GM18870 (cell line): ENCODE results near the gene PLEKHM1.
"Not testable (repeated sequence)": the region's sequence is repeated elsewhere in the genome, so short reads cannot be mapped to it uniquely, and the experiment has no call there.

ENCODE experiments used
- ATAC-seq: cut with Tn5 transposase; IDR thresholded peaks from one replicate; pipeline ENCODE4 v1.9.1; 2021; ENCODE audit warnings: moderate library complexity; ENCODE audit not compliant: unreplicated experiment

PLEKHM1 gene

DNA sequence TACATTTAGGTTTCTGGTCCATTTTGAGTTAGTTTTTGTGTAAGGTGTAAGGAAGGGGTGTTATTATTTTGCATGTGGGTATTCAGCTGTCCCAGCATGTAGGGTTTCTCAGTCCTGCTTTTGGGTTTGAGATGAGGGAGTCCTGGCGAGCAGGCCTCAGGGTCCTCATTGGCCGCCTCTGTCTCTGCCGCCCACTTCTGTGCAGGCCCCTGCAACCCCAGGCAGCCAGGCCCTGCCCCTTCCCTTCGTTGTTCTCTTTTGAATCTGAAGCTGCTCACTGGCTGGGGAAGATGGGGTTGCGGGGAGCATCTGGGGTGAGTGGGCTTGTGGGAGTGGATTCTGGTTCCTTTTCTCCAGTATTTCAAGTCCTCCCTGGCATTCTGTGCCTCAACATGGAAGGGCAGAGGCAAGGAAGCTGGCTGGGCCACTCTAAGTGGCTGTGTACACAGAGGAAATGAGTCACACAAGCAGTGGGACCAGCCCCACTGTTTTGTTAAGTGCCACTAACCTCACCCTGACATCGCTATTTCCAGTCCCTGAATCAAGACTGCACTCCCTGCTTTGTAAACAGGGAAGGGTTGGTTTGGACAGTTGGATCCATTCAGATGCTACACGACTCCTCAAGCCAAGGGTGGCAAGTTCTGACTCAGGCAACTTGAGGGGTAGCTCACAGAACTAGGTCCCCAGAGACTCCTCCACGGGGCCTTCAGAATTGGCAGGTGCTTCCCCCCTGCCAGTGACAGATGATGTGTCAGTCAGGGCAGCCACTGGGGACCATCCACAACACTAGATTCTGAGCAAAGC is 28.8 kb downstream of the PLEKHM1 start:
- not testable (repeated sequence) for ATAC-seq

DNA sequence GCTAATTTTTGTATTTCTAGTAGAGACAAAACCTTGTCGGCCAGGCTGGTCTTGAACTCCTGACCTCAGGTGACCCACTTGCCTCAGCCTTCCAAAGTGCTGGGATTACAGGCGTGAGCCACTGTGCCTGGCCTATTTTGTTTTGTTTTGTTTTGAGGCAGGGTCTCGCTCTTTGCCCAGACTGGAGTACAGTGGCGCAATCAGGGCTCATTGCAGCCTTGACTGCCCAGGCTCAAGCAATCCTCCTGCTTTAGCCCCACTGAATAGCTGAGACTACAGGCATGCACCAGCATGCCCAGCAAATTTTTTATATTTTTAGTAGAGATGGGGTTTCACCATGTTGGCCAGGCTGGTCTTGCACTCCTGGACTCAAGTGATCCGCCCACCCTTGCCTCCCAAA is 30.1 kb downstream of the PLEKHM1 start:
- ATAC-seq: not testable (repeated sequence)

DNA sequence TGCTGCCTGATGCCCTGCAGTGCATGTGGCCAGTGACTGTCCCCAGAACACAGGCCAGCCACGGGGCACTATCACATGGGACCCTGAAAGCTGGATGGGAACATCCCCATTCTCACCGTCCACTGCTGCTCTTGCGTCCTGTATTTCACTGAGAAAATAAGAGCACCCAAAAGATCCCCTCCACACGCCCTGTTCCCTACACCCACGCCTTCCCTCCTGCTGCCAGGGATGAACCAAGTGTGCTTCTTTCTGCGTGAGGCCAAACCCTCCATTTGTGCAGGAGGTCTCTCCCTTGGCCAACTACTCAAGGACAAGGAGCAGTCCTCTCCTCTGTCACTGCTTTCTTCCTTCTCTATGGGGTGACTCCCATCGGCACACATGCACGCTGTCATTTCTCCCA is 36.2 kb downstream of the PLEKHM1 start:
- not testable (repeated sequence) for ATAC-seq

DNA sequence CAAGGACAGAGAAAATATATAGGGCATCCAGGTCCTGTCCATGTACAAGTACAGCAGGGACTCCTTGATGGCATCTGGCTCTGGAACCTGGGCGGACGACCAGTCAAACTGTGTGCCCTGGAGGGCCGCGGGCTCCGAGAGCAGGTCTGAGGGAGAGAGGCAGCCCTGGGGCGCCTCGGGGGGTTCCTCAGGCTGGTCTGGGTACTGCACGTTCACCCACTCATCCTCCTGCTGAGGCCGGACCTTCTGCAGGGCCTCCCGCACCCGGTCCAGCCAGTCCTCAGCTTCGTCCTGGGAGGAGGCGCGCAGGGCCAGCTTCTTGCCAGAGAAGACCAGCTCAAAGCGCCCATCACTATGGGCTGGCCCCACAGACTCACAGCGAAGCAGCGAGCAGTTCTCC is 36.8 kb downstream of the PLEKHM1 start:
- not testable (repeated sequence) for ATAC-seq

DNA sequence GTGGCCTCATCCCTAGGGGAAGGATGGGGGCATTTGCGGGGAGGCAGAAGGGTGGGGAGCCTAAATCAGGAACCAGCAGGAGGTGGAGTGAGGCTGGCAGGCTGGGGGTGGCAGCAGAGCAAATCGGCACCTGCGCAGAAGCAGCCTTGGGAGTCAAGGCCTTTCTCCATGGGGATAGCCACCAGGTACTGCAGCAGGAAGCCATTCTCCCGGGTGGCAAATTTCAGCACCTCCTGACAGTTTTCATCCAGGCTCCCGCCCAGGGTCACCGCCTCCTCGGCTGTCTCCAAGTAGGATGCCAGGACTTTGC is 37.3 kb downstream of the PLEKHM1 start:
- not testable (repeated sequence) for ATAC-seq

DNA sequence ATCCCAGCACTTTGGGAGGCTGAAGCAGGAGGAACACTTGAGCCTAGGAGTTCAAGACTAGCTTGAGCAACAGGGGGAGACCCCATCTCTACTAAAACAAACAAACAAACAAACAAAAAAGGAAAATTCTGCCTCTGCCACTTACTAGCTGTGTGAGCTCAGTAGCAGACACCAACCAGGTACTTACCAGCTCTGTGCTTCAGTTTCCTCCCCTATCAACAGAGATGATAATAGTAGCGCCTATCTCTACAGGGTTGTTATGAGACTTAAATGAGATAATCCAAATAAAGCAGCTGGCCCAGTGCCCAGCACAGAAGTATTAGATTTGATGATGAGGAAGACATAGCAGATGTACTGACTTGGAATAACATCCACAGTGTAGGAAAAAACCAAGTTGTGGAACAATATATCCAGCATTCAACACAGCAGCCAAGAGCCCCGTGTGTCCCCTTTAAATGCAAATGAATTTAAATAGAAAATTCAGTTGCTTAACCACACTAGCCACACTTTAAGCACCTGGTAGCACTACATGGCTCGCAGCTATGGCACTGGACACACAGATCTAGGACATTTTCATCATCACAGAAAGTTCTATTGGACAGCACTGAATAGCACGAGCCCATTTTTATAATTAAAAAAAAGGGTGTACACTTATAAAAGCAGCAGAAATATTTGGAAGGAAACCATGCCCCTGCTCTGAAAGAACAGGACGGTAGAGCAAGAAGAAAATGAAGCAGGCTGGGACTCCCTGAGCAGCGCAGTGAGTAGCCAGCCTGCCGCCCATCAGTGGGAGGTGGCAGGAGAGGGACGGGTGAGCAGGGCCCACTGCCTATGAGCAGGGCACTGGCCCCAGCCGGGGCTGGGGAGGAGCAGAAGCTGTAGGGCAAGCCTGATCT is 37.9 kb downstream of the PLEKHM1 start:
- ATAC-seq: not testable (repeated sequence)

DNA sequence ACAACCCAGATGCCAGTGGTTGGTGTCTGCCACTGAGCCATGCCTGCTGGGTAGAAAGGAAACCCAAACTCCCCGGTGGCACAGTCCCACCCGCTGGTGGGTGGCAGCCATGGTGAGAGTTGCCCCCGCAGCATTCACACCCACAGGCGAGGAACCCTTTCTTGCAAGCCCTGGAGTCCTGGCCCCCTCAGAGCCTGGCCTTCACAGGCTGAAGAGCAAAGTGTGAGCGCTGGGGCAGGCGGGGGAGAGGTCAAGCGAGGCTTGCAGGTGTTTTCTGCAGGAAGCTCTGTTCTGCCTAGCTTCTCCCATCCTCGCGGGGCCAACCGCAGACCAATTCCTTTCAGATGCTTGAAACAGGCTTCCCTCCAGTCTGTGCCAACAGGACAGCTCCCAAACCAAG is 38.9 kb downstream of the PLEKHM1 start:
- ATAC-seq: not testable (repeated sequence)

DNA sequence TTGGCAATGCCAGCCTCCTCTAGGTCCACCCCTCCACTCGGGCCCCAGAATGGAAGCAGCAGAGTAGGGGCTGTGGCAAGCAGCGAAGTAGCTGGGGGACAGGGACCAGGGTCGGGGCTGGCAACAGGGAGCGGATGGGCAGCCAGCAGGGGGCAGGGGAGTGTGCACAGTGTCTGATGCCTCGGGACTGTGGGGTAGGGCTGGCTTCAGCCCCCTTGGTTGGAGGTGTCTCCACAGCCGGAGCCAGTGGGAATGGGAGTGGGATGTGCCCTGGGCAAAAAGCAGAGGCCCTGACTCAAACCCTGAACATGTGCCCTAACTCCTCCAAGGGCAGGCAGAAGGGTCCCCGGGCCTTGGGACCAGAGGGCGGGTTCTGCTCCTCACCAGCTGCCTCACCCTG is 39.4 kb downstream of the PLEKHM1 start:
- ATAC-seq: no peak

DNA sequence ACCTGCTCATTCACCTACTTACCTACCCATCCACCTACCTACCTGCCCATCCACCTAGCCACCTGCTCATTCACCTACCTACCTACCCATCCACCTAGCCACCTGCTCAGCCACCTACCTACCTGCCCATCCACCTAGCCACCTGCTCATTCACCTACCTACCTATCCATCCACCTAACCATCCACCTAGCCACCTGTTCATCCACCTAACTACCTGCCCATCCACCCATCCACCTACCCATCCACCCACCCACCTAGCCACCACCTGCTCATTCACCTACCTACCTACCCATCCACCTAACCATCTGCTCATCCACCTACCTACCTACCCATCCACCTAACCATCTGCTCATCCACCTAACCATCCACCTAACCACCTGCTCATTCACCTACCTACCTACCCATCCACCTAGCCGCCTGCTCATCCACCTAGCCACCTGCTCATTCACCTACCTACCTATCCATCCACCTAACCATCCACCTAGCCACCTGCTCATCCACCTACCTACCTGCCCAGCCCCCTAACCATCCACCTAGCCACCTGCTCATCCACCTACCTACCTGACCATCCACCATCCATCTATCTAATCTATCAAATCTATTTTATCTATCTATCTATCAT is 40.7 kb downstream of the PLEKHM1 start:
- ATAC-seq: not testable (repeated sequence)

DNA sequence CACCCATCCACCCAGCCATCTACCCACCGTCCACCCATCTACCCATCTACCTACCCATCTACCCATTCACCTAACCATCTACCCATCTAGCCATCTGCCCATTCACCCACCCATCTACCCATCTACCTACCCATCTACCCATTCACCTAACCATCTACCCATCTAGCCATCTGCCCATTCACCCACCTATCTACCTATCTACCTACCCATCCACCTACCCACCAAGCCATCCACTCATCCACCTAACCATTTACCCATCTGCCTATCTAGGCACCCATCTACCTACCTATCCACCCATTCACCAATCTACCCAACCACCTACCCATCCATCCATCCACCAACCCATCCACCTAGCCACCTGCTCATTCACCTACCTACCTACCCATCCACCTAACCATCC is 41.3 kb downstream of the PLEKHM1 start:
- ATAC-seq: not testable (repeated sequence)

DNA sequence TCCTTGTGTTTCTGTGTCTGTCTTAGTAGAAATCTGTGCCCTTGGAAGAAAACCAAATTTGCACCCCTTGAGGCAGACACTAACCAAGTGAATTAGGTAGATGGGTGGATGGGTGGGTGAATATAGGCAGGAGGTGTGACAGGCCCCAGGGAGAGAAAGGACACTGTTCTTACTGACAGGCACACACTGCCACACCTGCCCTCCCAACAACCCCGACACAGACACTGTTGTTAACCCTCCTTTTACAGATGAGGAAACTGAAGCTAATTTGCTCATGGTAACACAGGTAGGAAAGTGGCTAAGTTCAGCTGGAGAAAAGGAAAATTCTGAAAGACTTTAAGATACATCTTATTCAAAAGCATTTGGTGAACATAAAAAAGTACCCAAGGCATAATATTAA is 42.0 kb downstream of the PLEKHM1 start:
- ATAC-seq: not testable (repeated sequence)

DNA sequence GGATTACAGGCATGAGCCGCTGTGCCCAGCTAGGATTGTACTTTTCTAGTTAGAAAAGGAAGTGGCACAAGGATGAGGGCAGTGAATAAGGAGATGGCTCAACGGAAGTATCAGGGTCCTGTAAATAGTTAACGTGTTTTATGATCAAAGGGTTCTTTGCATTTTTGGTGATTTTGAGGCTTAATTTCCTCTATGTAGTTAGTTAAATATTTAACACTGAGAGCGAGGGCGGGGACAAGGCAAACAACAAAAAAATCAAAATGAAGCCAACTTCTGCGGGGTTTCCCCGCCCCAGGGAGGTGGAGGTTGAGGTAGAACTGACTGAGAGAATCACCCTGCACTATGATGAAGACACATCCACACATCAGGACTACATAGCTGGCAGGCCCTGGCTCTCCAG is 42.5 kb downstream of the PLEKHM1 start:
- not testable (repeated sequence) for ATAC-seq

DNA sequence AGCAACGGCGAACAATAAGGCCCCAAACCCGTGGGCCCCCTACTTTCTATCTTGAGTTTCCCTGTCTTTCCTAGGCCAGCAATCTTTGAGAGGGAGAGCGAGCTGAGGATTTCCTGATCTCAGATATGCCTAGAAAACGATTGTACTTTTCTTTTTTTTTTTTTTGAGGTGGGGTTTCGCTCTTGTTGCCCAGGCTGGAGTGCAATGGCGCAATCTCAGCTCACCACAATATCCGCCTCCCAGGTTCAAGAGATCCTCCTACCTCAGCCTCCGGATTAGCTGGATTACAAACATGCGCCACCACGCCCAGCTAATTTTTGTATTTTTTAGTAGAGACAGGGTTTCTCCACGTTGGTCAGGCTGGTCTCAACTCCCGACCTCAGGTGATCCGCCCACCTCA is 42.9 kb downstream of the PLEKHM1 start:
- not testable (repeated sequence) for ATAC-seq

DNA sequence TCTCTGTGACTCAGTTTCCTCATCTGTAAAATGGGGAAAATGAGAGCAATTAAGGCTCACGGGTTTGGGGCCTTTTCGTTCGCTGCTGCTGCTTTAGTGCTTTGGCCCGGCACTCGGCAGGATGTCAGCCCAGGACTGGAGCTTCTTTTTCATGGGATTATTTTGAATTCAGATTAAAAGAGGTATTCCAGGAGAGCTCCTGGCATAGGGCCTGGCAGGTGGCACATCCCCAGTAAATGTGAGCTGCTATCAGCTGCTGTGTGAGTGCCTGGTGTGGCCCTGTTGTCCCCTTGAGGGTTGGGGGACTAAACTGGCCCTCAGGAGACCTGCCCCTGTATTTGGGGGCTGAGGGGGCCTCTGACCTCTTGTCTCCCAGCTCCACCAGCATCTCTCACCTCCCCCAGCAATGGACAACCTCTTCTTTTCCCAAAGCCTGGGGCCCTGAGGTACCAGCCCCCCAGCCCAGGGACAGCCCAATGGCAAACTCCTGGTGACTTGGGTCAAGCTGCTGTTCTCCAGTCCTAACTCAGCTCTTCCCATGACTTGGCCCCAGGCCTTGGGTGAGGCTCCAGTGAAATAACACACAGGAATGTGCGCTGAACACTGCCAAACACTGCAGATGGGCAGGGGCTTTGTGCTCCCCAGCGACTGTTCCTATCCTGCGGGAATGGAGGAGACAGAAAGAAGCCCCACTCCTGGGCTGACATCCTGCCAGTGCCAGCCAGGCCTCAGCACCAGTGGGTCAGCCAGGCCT is 43.5 kb downstream of the PLEKHM1 start:
- ATAC-seq: not testable (repeated sequence)

DNA sequence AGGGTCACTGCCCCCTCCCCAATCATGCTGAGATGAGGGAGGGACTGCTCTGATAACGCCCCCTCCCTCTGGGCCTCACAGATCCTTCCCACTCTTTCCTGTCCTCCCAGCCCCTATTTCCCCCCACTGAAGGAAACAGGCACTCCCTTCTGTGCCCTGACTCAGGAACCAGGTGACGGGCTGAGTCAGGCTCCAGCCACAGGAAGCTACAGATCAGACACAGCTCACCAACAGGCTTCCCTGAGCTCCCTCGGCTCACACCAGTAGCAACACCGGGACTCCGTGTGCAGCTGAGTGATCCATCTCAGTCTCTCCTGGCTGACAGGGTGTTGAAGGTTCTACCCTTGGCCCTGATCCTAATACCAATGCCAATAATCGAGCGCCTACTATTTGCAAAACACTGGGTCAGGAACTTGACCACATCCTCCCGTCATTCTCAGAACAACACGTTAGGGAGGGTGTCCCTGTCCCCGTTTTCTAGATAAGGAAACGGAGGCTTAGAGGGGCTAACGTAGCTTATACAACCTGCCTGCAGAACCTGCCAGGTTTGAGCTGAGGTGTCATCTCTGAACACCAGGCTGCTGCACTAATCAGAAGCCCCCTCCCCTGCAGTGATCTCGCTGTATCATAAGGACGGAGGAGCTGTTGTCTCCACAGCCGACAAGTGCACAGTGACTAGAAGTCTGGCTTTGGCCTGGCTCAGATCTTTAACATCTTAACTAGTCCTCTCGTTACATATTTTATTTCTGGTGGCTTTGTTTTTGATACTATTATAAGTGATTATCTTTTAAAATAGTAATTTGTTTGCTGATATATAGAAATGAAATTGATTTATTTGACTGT is 44.4 kb downstream of the PLEKHM1 start:
- not testable (repeated sequence) for ATAC-seq

DNA sequence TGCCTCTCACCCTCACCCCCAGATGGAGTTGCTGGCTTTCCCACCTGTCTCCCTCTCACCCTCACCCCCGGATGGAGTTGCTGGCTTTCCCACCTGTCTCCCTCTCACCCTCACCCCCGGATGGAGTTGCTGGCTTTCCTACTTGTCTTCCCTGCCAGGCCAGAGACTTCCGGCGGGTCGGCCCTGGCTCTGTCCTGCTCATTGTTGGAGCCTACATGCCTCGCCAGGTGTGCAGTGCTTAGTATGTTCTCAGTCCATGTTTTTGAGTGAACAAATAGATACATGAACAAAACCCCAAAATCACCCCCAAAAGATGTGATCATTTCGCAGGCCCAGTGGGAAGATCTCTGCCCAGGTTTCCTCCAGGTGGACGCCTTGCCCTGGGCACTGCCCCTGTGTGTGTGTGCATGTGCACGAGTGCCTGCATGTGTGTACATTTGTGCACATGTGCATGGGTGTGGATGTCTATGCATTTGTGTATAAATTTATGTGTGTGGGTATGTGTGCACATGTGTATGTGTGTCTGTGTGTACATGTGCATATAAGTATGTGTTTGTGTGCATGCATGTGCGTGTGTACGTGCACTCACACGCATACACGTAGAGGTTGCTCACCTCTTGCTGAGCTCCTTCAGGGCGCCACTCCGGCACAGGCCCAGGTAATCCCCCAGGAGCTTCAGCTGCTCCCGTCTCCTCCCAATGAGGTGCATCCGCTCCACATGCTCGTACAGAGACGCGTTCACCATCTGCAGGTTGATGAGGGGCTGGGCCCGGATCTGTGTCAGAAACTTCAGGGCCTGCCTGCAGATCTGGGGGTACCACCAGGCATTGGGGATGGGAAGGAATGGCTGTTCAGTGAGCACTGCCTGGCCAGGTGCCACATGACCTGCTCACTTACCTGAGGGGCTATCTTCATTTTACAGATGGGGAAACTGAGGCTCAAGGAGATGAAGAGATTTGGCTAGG is 45.4 kb downstream of the PLEKHM1 start:
- ATAC-seq: not testable (repeated sequence)

DNA sequence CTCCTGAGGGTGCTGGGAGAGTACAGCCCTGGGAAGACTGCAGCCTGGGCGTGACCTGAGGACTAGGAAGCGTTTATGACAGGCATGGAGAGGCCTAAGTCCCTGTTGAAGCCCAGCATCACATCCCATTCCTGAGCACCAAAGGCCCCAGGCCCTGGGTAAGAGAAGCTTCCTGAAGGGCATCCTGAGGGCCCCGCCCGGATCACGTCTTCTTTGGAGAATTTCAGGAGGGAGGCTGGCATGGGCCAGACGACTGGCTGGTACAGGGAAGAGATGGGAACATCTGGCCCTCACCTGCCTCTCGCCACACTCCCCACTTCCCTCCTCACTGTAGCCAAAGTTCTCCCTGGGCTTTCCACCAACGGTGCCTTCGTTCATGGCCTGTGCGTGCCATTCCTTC is 46.2 kb downstream of the PLEKHM1 start:
- not testable (repeated sequence) for ATAC-seq

DNA sequence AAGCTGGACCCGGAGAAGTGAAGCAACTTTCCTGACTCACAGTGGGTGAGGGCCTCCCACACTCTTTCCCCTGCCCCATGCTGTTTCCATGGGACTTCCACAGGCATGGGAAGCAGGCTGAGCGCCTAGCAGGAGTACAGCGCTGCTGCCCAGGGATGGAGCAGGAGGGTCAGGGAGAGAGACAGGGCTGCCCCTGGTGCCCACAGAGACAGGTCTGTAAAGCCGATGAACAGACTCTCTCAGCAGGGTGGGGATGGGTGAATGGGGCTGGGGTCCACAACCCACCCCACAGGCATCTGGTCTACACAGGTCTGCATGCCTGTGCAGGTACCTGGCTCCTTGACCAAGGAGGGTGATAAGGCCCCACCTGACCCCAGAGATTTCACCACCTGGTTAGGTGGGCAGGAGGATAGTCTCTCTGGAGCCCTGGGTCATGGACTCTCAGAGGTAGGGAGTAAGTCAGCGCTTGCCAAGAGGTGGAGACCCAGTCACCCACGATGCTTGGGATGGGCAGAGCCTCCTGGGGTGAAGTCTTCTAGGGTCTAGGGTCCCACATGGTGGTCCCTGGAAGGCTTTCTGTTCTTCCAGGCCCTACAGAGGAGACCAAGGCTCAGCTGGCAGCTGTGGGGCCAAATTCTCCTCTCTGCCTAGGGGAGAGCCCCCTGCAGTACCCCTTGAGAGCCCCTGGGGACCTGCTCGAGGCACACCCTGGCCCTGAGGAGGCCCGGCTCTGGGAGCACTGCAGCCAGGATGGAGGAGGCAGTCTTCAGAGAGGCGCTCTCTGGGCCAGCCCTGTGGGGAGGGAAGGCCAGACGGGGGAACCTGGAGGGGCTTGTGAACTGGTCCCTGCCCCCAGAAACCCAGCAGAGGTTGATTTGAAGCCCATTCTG is 46.9 kb downstream of the PLEKHM1 start:
- not testable (repeated sequence) for ATAC-seq
